Endometrial microvascular endothelial cells (primary cell): ENCODE results near the gene PRSS12. TPM values are rescaled to one million over a fixed set of nuclear protein-coding genes. Genes with fewer than 3 reads are reported as not detected.
"Not testable (repeated sequence)": the region's sequence is repeated elsewhere in the genome, so short reads cannot be mapped to it uniquely, and the experiment has no call there.

Experiments
- in situ Hi-C: cut with HindIII; loops from 2 replicates; pipeline ENCODE4 v1.10.0; 2017; ENCODE audit warnings: low sequenced_read_pairs, low pct_unique_long_range_greater_than_20kb; ENCODE audit errors: inconsistent ontology term
- total RNA-seq: library from RNA; depleted of rRNA; stranded (reverse); fragments of >200 nt; gene quantifications from one replicate; pipeline ENCODE4 v1.2.3, GENCODE V29; 2015; ENCODE audit errors: inconsistent ontology term

Gene PRSS12
- total RNA-seq, 1 donor from 2014 or later = 0.84 TPM

DNA sequence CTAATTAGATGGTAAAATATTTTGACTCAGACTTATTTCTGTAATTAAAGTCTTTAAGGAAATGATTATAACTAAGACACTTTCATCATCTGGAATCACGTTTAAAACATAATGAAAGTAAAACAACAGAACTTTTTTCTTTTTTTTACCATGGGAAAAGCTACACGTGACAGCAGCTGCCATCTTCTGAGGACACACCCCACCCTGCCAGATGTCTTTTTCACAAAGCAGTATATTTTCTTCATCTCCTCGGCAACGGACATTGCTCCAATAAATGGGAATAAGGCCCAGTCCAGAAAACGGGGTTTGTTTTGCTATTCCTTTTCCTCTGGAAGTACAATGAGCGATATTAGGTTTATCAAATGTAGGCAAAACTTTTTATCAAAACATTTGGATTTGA lies 17.5 kb downstream of the PRSS12 start:
- in situ Hi-C loops = no loop called here

DNA sequence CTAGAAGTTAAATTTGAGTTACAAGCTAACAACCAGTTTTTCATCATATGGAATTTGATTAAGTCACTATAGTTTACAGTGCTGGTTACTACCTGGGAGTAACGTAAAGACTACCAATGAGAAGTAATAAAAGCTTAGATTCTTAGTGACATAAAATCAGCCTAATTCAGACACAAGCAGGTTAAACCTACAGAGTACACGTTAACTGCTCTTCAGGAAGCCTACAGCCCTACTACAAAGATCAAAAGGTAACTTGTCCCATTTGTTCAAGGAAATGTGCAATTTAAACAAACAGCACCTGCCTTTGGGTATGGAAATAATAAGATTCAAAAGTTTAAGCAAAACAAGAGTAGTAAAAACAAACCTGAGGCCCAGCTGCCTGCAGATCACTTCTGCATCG lies 21.5 kb downstream of the PRSS12 start:
- in situ Hi-C loops = no loop called here

DNA sequence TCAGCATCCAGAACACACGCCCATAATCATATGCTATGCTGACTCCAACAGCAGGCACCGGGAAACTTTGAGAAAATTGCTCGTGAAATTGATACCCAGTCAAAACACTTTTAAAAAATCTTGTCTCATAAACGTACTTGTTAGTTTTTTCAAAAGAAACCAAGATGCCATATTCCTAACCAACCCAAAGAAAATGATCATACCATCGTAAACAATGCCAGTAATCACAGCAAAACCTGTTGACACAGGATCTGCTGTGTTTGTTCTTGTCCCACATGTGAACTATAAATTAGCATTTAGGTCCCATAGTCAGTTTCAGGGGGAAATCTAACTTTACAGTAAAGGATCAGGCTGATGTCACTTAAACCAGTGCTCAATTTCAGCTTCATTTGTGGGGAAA lies 23.0 kb downstream of the PRSS12 start:
- in situ Hi-C loops = no loop called here

DNA sequence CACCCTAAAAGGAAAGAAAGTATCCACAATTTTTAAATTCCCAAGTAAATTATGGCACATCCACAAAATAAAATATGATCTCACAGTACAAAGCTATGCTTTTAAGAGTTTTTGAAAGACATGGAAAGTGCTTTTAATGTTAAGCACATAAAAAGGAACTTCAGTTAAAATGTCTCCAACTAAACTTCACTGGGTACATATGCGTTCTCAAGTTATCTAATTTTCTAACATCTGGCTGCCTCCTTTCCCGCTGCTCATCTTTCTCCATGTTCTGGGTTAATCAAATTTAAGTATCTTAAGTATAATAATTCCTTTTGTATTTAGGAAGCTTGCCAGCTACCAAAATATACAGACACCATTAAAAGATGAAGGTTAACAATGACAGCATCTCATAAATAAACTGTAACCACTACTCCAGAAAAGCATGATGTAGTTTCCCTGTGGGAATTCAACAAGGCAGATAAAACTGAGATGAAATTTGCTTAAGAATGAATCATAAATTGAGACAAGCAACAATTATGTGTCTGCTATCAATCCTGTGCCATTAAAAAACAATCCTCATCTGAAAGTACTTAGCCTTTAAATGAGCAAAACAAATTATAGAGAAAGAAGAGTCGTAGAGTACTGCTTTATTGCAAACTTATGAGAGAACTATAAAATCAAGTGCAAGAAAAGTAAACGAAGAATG lies 25.1 kb downstream of the PRSS12 start:
- in situ Hi-C loops = no loop called here

DNA sequence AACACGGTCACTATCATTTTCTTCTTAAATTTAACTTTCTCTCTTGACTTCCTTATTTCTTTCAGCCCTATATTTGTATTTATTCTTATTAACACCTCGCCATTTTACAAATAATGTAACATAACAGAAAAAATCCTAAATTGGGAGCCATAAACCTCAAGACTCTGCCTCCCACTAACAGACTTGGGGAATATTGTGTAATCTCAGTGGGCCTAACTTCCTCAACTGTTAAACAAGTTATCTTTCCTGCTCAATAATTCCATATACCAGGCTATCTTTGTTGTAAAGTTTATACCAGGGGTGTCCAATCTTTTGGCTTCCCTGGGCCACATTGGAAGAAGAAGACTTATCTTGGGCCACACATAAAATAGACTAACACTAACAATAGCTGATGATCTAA lies 26.2 kb downstream of the PRSS12 start:
- in situ Hi-C loops = no loop called here

DNA sequence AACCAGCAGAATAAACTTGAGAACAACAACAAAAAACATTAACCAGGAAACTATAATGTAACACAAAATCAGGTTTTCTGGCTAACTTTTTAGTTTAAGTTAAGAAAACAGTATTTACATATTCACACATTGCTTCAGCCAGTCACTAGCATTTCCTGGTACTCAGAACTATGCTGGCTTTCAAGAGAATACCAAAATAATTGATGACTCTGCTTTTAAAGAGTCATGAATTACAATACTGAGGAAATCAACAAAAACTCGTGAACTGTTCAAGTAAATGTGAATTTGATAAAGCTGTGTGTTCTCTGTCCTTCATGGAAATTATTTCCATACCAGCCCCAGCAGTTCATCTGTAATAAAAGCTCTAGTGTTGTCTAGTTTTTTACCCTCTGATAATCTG lies 27.4 kb downstream of the PRSS12 start:
- in situ Hi-C loops = no loop called here

DNA sequence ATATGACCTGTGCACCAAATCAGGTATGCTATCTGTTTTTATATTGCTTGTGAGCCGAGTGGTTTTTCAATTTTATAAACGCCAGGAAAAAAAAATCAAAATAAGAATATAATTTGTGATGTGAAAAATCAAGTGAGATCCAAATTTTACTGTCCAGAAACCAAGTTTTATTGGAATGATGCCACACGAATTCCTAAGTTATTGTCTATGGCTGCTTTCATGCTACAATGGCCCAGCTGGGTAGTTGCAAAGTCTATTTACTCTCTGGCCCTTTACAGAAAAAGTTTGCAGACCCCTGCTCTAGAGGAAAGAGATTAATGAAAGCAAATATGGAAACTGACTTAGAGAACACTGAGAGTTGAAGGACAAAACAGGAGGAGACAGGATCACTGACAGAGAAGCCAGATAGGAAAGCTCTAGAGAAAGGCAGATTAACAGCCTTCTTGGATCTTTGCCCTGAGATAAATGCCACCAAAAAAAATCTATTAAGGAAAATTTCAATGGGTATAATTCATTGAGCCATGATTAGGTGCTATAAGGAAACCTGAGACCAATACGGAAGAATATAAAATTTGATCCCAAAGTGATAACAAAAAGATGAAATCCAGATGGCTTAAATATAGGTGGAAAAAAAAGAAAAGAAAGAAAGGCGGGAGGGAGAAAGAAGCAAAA lies 29.8 kb downstream of the PRSS12 start:
- in situ Hi-C loops = no loop called here

DNA sequence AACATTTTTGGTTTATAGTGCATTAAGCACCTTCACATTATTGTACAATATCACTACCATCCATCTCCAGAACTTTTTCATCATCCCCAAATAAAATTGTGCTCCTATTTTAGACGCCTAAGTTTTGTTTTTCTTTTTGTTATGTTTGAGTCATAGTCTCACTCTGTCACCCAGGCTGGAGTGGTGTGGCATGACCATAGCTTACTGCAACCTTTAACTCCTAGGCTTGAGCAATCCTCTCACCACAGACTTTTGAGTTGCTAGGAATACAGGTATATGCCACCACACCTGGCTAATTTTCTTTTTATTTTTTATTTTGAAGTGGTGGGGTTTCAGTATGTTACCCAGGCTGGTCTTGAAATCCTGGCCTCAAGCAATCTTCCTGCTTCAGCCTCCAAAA lies 33.9 kb downstream of the PRSS12 start:
- in situ Hi-C loops = no loop called here

DNA sequence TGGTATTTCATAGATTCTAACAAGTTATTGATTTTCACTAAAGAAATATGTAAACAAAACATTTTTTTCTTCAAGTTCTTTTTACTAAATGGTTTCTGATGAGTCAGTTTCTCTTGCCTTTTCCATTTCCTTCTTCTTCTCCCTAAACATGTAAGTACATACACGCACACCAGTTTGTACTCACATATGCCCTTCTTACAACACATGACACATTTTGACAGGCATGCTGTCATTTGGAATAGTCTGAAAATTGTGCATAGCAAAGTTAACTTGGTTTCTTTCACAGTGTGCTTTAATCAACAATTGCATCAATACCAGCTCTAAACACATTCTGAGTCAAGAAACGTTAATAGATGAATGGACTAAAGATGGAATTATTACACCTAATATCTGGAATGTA lies 35.1 kb downstream of the PRSS12 start:
- in situ Hi-C loops = no loop called here

DNA sequence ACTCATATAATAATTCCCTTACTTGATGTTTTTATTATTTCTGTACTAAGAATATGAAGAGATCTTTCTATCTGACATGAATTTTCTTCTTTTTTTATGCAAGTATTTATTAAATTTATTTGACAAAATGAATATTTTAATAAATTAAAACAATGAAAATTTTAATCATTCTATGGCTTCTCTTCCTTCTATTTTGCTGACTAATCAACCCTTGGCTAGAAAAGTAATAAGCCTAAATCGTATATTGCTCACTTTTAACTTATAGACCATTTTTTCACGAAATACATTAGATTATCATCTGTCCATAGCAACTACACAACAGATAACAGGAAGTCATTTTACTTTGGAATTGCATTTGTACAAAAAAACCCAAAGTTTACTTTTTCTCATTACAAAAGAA lies 38.6 kb downstream of the PRSS12 start:
- in situ Hi-C loops = no loop called here

DNA sequence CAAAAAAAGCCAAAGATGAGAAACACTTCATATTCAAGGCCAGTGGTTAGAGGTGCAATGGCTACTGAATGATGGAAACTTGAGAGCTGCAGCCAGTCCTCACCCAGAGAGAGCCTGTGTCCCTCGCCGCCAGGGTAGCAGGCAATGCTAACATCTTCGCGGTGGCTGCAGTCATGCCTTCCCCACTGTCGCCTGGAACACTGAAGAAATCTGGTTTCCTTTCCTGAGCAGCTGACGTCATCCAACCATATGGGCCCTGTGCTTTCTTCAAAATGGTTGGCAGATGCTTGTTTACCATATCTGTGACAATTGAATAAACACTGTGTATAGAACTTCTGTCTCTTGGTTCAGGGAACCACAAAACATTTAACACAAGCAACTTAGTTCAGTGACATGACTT lies 39.7 kb downstream of the PRSS12 start:
- in situ Hi-C loops = no loop called here

DNA sequence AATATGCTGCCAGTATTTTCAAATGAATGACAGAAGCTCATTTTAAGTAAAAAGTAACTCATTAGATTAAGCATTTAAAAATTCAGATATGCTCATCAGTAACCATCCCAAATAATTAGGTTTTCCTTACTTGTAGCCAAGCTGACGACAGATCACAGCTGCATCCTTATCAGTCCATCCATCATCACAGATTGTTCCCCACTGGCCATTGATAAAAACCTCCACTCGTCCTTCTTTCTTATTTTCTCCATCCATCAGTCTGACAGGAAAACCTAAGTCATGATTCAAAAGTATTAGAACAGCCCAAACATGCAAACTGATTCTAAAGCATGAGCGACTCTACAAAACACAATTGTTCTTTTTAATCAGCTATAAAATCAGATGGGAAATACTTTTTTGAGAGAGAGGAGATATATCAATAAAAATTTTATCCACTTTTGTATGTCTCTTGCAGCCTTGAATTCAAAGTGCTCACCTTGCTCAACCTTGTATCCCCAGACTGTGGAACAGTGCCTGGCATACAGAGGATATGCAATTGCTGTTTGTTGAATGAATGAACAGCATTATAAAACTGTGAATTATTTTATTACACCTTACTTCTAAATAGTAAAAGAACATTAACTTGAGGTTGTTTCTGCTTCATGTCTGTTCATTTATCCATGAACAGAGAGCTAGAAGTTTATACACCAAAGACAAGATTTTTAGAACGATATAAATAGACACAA lies 44.3 kb downstream of the PRSS12 start:
- in situ Hi-C loops = no loop called here

DNA sequence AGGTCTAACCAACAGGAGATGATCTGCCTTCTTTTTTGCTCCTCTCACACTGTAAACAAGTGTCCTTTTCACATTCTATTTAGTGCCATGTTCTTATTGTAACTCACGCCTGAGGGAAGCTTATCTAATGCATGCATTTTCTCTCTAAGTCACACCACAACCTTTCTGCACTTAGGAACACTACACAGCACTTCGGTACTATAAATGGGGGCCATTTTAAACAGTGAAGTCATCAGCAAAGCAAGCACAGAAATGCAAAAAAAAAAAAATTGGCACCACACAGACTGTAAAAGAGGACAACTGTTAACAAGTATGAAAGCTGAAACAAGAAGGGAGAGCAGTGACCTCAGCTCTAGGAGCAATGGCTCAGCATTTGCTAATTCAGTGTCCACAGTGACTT lies 45.2 kb downstream of the PRSS12 start:
- in situ Hi-C loops = no loop called here

DNA sequence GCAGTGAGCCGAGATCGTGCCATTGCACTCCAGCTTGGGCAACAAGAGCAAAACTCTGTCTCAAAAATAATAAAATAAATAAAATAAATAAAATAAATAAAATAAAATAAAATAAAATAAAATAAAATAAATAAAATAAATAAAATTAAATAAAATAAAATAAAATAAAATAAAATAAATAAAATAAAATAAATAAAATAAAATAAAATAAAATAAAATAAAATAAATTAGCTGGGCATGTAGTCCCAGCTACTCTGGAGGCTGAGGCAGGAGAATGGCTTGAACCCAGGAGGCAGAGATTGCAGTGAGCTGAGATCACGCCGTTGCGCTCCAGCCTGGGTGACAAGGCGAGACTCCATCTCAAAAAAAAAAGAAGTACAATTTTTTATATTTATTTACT lies 53.2 kb downstream of the PRSS12 start:
- in situ Hi-C loops = not testable (repeated sequence)

DNA sequence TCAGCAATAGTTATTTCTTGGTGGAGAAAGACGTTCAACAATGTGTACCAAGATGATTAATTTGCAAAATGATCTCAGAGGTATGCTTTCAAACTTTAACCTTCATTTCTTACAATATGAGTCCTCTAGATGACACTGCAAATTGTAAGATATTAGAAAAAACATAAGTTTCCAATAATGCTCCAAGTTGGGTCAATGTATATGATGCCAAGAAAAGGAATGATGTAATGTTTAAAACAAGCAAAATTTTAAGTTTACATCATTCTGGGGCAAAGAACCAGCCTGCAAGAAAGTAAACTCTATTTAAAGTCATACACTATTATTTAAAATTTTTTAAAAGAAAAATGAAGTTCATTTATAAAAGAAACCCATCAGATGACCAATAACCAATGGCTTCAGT lies 56.1 kb downstream of the PRSS12 start:
- in situ Hi-C loops = no loop called here

DNA sequence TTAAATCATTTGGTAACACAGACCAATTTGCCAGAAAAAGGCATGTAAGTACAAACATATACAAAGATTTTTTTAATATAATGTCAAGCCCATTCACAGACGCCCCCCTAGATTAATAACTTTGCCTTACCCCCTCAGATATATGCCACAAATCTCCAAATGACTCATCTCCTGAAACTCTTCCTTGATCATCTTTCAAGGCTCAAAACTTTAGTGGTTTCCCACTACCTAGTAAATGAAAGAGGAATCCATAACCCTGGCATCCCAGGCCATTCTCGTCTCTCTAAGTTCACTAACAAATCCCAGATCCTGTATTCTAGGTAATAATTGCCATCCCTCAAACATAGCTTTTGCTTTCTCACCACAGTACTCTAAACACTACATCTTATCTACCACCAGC lies 61.9 kb downstream of the PRSS12 start:
- in situ Hi-C loops = no loop called here

DNA sequence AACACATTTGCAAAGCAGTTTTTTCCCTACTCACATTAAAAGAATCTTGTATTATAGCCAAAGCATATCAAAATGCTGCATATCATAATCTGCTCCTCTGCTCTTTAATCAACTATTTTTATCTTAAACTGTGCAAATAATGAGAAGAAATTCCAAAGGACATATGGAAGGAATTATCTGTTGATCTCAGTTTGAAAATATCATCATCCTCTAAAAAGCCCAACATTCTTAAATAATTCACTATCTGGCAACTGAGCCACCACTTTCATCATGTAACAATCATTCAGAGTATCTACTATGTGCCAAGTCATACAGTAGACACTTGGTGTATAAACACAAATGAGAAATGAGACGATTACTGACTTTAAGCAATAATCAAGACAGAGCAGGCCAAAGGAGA lies 63.0 kb downstream of the PRSS12 start:
- in situ Hi-C loops = no loop called here

DNA sequence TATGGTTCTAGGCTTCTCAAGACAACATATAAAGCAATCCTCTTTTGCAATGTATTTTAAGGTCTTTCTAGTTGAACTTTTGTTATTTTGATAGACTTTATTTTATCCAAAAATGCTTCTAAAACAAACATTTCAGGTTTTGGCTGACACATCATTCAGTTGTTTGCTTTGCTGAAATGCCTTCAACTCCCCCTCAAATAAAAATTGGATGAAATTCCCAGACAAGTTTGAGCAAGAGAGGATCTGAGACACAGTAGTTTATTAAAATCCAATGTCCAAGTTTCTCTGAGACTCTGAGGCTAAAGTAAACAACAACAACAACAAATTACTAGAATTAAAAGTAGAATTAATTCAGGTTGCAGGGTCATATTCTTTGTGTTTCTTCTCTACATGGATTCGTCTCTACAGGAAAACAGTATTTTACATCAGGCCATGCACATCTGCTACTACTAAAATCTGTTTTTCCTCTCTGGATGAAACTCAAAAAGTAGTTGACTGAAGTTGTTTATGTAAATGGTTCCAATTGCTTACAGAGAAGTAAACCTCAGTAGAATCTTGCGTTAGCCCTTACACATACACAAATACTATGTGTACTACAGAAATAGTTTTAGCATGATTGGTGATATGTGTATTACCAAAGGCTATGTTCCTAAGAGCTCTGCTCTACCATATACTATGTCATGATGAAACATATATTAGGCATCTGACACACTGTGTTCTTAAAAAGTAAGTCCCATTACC lies 64.9 kb downstream of the PRSS12 start:
- in situ Hi-C loops = no loop called here

DNA sequence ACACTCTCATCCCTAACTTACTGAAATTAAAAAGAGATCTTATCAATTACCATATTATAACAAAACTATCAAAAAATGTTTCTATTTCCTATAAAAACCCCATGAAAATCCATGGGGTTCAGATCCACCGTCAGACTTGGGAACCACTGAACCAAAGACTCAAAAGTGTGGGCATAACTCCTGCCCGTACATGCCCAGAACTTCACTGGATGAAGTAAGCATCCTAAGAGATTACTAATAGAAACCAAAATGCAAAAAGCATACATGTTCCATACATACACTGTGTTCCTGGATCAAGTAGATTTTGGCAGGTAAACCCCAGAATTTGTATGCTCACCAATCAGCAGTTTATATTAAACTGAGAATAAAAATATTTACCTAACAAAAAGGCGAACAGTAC lies 66.1 kb downstream of the PRSS12 start:
- in situ Hi-C loops = no loop called here

DNA sequence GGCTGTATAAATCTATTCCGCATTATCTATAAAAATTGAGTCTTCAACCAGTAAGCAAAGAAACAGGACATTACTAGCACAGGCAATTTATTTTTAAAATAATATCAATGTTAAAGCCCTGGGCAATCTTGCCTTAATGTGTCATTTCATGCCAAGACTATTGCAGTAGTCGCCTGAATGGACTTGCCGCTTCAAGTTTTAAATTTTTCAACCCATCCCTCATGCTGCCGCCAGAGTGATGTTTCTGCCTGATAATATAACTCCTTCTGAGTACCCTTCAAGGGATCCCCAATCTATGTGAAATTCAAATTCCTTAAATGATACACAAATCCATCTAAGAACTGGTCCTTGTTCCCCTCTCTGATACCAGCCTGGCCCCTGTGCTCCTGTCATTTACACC lies 66.9 kb downstream of the PRSS12 start:
- in situ Hi-C loops = no loop called here
